ENCODE data around the gene COL12A1.

COL12A1 gene

DNA sequence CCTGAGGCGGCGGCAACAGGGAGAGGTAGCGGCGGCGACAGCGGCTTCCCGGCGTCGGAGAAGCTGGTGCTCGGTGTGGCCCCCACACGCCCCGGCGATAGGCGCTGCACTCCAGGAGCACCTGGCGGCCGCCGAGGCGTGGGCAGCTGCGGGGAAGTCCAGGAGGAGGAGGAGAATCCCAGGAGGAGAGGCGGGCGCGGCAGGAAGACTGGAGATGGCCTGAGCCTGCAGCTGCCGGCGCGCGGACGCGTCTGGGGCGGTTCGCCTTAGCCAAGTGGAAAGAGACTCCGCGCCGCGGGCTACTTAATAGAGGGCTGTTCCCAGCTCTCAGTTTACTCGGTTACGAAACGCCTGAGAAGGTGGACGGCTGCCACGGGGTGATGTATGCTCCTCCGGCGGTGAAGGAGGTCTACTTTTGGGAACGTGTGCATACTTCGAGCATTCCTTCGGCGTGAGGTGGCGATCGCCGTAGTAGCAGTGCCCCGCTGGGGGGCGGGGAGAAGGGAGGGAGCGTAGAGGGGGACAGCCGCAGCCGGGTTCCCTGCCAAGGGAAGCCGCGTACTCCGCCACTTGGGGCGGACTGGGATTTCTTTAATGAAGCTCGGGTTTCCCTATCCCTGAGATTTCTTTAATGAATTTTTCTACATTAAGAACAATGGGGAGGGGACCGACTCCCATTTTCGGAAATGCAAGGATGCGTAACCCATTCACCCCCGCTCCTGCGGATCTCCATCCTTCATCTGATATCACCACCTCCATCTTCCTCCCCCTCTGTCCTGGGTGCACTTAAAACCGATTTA, at the start of gene COL12A1:
Gene COL12A1, minus strand, starts transcription at position 278 of the 800 bp plus-strand sequence. CDS start 3,261 bp downstream, outside the sequence.
- no peak for DNase-seq

DNA sequence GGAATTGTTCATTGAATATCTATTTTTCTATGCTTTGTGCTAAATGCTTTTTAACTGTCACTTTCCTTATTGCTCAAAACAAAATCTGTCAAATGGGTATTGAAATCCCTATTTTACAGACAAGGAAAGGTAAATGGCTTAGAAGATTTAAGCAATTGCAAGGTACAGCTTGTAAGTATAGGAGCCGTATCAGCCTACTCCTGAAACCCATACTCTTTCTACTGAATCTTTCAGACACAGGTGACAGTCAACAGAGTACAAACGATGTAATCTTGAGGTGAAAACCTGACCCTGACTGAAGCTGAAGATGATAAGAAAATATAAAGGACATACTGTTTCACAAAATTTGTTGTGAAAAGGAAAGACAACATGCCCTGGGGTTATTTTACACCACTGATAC, 44.7 kb upstream of the COL12A1 start:
- DNase-seq: no peak

DNA sequence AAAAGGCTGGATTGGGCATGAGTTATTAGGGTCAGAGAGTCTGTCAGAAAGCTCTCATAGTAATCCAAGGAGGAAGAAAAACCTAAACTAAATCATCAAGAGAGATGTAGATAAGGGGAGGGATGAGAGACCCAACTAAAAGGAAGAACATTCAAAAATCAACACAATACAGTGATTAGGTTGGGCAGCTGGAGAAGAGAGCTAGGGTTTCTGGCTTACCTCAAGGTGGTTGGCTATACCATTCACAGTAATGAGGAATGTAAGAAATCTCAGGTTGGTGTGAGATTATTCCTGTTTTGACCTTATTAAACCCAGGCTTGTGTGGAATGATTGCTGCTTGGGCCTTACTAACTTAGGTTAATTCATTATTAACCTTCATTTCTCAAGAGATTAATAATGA, 44.0 kb upstream of the COL12A1 start:
- DNase-seq: no peak

- DNase-seq: no peak
Observed at GRCh38 chr6:75246386-75246785, 40.5 kb upstream of the COL12A1 start.

DNA sequence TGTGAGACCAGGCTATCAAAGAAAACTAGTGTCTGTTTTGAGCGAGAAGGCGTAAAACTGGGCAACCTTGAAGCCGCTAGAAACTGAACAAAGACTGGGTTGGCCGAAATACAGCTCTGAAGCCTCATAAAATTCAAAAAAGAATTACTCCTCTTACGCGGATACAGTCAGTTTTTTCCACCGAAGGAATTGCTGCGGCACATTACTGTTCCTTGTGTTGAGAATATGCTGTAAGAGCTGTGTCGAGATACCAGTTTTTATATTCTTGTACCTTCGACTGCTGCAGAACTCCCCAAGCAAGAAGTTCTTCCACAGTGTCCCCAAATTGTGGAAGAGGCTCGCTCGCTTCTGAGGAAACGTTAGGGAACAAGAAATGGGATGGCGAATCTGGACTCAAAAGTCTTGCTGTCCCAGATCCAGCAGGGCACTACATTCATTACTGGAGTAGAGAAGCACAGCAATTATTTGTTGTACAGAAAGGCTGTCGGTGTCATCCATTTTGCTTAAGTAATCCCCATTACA, 38.3 kb upstream of the COL12A1 start:
- no peak for DNase-seq

GRCh38 chr6:75243333-75244062, 37.6 kb upstream of the COL12A1 start, which contains the start of gene COX7A2:
Gene COX7A2 (minus strand): TSS chr6:75243801. CDS start chr6:75243734, 67 bp downstream.
- DNase-seq: peak; percentile 92 to 94

DNA sequence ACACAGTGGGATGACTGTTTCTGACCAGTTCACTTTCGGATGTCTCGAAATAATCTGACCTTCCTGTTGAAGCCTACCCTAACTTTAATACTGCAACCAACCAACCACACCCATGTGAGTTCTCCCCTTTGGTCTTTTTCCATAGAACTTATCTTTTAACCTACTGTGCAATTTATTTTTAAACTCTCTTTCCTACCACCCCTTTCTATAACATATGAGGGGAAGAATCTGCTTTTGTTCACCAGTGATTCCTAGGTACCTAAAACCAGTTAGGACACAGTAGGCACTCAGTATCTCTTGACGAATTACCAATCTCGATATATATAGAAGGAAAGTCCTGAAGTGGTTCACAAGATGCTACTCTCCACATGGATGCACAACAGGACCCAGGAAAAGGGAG, 30.8 kb upstream of the COL12A1 start:
- no peak for DNase-seq

- DNase-seq: no peak
Observed at GRCh38 chr6:75235271-75235670, 29.4 kb upstream of the COL12A1 start.

- DNase-seq: peak; percentile 54 to 76
Observed at GRCh38 chr6:75234126-75234865, 28.4 kb upstream of the COL12A1 start.

GRCh38 chr6:75233092-75233615, 27.3 kb upstream of the COL12A1 start:
- DNase-seq: peak; percentile 4 to 6

DNA sequence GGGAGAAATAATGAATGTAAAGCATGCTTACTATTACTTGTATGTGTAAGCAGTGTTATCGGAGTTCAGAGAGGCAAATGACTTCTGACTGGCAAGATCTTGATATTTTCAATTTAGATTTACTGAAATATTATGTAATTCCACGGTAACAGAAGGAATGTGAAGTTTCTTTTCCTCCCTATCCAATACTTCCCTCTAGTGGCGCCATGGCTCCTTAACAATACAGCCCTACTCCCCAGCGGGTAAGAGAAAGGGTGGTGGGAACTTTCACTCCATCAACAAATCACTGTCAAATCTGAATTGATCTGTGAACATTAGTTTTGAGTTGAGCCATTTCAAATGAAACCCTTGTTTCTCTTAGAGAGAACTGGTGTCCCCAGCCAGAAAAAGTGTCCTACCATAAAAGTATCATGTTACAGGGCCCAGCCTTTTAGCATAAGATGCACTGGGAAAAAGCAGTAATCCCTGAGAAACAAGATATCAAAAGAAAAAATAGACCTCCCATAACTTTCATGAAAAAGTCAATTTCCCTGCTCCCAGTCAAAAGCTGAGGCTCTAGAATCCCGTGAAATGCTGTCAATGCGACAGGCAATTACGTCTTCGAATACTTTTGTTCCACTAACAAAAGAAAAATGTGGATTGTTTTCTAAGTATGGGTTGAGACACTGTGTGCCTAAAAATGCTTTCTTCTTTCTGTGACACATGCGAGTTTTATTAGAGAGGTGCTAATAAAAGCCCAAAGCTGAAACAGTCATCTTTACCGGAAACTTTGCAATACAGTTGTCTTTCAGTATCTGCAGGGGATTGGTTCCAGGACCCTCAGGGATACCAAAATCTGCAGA, 24.9 kb upstream of the COL12A1 start:
- DNase-seq: peak in 1 of 2 experiments; percentile 50

DNA sequence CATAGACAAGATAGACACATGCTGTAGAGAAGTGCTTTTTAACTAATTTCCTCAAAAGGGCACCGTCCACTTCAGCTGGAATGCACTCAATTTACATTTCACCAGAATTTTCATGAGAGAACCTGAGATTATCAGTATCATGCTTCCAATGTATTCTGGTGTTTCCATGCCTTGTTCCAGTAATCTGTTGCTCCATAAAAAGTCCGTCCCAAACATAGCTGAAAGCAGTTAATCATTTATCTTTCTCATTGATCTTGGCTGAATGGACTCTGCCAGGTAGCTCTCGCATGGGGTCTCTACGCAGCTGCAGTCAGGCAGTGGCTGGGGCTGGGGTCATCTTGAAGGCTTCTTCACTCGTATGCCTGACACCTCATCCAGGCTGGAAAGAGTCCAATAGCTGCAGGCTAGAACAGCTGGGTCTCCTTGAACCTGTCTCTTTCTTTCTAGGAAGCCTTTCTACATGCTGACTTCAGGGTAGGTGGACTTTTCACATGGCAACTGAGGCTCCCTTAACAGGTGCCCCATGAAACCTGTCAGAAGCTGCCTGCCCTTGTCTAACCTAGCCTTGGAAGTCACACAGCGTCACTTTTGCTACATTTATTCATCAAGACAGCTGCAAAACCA, 18.6 kb upstream of the COL12A1 start:
- no peak for DNase-seq

DNA sequence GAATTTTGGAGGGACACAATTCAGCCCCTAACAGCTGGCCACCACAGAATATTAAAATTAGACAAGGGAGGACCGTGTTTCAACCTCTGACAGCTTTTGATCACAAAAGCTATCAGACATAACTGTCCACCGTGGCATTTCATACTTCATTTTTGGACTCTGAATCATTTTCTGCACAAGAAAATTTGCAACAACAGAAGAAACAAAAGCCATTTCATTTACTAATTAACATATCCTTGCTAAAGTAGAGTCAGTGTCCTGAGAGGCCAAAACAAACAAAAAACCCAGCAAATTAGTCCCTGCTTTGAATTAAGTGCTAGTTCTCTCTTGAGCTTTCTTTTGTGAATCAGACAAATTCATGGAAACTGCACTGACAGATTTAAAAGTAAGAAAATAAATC, 17.6 kb upstream of the COL12A1 start:
- DNase-seq: no peak

GRCh38 chr6:75222261-75222660, 16.4 kb upstream of the COL12A1 start:
- DNase-seq: no peak

GRCh38 chr6:75221116-75221515, 15.3 kb upstream of the COL12A1 start:
- DNase-seq: no peak

- DNase-seq: no peak
Observed at GRCh38 chr6:75220357-75220756, 14.5 kb upstream of the COL12A1 start.

DNA sequence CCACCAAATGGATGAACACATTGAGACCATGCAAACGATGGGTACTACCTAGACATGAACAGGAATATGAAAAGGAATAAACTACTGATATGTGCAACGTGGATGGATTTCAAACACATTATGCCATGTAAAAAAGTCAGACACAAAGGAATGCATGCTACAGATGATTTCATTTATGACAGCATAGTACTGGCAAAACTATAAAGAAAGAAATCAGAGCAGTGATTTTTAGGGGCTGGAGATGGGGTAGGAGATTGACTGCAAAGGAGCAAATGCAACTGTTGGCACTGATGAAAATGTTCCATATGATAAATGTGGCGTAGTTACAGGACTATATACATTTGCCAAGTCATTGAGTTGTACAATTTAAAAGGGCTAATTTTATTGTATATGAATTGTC, 13.4 kb upstream of the COL12A1 start:
- DNase-seq: no peak

DNA sequence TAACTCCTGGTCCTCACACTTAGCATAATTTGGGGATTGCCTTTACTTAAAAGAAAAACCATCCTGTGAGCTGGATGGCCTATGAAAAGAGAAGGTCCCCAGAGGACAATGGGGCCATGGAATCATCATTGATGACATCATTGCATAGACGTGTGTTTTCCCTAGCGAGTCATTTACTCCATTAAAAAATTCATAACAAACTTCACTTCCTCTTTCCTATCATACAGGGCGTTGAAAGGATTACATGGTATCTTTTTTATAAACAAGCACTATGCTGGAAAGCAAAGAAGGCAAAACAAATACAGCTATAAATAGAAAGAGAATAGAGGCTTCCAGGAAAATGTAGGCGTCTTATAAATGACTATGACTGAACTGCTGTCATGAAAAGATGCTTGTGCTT, 11.3 kb upstream of the COL12A1 start:
- DNase-seq: no peak

- DNase-seq: no peak
Observed at GRCh38 chr6:75215291-75215690, 9.4 kb upstream of the COL12A1 start.

- no peak for DNase-seq
Observed at GRCh38 chr6:75213732-75214131, 7.9 kb upstream of the COL12A1 start.

DNA sequence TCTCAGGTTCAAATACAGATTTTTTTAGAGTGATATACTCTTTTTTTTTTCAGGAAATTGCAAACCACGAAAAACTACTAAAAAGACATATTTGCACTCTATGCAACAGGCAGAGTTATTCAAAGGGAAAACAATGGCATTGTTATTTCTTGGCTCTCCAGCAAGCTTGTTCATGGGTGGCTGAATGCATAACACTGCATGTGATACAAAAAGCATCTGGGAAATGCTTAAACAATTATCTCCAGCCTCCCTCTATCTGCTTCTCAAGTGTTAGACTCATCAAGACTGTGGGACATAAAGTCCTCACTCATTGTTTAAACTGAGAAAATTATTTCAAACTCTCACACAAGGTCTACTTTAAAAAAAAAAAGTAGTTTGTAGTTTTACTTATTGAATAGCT, 7.3 kb upstream of the COL12A1 start:
- DNase-seq: no peak

All from NCI-H446 (cell line).